ENCODE measurements around the gene CUL4A.

Gene CUL4A

DNA sequence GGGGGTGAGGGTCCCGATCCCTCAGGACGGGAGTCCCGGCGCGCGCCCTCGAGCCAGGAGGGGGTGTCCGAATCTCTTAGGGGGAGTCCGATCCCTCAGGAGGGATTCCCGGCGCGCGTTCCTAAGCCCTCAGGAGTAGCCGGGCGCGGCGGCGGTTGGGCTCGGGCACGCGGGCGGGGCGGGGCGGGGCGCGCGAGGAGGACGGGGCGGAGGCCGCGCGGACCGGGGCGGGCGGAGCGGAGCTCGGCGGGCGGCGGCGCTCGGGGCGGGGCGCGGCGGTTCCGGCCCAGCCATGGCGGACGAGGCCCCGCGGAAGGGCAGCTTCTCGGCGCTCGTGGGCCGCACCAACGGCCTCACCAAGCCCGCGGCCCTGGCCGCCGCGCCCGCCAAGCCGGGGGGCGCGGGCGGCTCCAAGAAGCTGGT is at the start of gene CUL4A:
Gene CUL4A (plus strand): TSS at position 278 of the 423 bp plus-strand sequence. CDS start 15 bp downstream, at position 293.
- Histone ChIP-seq H3K79me2 (ENCODE audit: insufficient read depth, low read length) (peaks cover 87% of the 10 kb centered on the region), H3K9me3 (ENCODE audit: insufficient read depth, low read length) (no peaks in the 10 kb centered on the region), H3K9ac (ENCODE audit: low read length) (peak within 1 kb of the TSS; percentile 92), H3K4me3 (ENCODE audit: insufficient read depth, low read length, poor library complexity, severe bottlenecking) (peak within 1 kb of the TSS; percentile 74), H3F3A (ENCODE audit: insufficient read depth) (peaks cover 10% of the 10 kb centered on the region), H3K27me3 (ENCODE audit: low read length) (no peaks in the 10 kb centered on the region), H2AFZ (ENCODE audit: low read depth, low read length, severe bottlenecking) (peak within 1 kb of the TSS; percentile 84), H3K36me3 (ENCODE audit: low read length) (peaks cover 6% of the 10 kb centered on the region; the same call in 1 of the 2 replicates), H3K27ac (ENCODE audit: low read depth, low read length) (peak within 1 kb of the TSS; percentile 89), H4K20me1 (ENCODE audit: low read depth, low read length) (peaks cover 15% of the 10 kb centered on the region; the same call in 1 of the 2 replicates), H3K4me2 (ENCODE audit: low read depth, low read length, poor library complexity, severe bottlenecking) (peak within 1 kb of the TSS; percentile 93), H3K9me2 (replicated peaks; ENCODE audit: insufficient read depth, low read length) (no peaks in the 10 kb centered on the region)
- no peak for TF ChIP-seq CTCF (IDR thresholded peaks at IDR 0.05; ENCODE audit: insufficient read depth, low read length, poor library complexity, severe bottlenecking)
- TF ChIP-seq EZH2phosphoT487 (conservative IDR thresholded peaks at IDR 0.05; ENCODE audit: low read length) = no peak

- H3K9ac ChIP-seq (ENCODE audit: low read length) = no peak overlapping the region
- H3F3A ChIP-seq (ENCODE audit: insufficient read depth) = no peaks in the 10 kb centered on the region
- no peaks in the 10 kb centered on the region for H4K20me1 ChIP-seq (ENCODE audit: low read depth, low read length)
- H2AFZ ChIP-seq (ENCODE audit: low read depth, low read length, severe bottlenecking) = no peak overlapping the region
- no peak overlapping the region for H3K27ac ChIP-seq (ENCODE audit: low read depth, low read length)
- H3K9me3 ChIP-seq (ENCODE audit: insufficient read depth, low read length) = no peaks in the 10 kb centered on the region
- H3K4me3 ChIP-seq (ENCODE audit: insufficient read depth, low read length, poor library complexity, severe bottlenecking) = no peak overlapping the region
- H3K79me2 ChIP-seq (ENCODE audit: insufficient read depth, low read length) = no peaks in the 10 kb centered on the region
- no peaks in the 10 kb centered on the region for H3K27me3 ChIP-seq (ENCODE audit: low read length)
- H3K9me2 ChIP-seq (replicated peaks; ENCODE audit: insufficient read depth, low read length) = no peaks in the 10 kb centered on the region
- no peak overlapping the region for H3K4me2 ChIP-seq (ENCODE audit: low read depth, low read length, poor library complexity, severe bottlenecking)
- no peaks in the 10 kb centered on the region for H3K36me3 ChIP-seq (ENCODE audit: low read length)
- no peak for TF ChIP-seq EZH2phosphoT487 (conservative IDR thresholded peaks at IDR 0.05; ENCODE audit: low read length)
- no peak for TF ChIP-seq CTCF (IDR thresholded peaks at IDR 0.05; ENCODE audit: insufficient read depth, low read length, poor library complexity, severe bottlenecking)
These were observed 49.7 kb upstream of the CUL4A start for GRCh38 chr13:113159701-113160100.

GRCh38 chr13:113160983-113161382 is 48.4 kb upstream of the CUL4A start:
- no peaks in the 10 kb centered on the region for H3K9me3 ChIP-seq (ENCODE audit: insufficient read depth, low read length)
- no peaks in the 10 kb centered on the region for H3K9me2 ChIP-seq (replicated peaks; ENCODE audit: insufficient read depth, low read length)
- H3K4me2 ChIP-seq (ENCODE audit: low read depth, low read length, poor library complexity, severe bottlenecking) = no peak overlapping the region
- no peaks in the 10 kb centered on the region for H3K79me2 ChIP-seq (ENCODE audit: insufficient read depth, low read length)
- no peak overlapping the region for H2AFZ ChIP-seq (ENCODE audit: low read depth, low read length, severe bottlenecking)
- no peaks in the 10 kb centered on the region for H3K36me3 ChIP-seq (ENCODE audit: low read length)
- H3K27me3 ChIP-seq (ENCODE audit: low read length) = no peaks in the 10 kb centered on the region
- no peaks in the 10 kb centered on the region for H4K20me1 ChIP-seq (ENCODE audit: low read depth, low read length)
- no peak overlapping the region for H3K9ac ChIP-seq (ENCODE audit: low read length)
- no peak overlapping the region for H3K27ac ChIP-seq (ENCODE audit: low read depth, low read length)
- no peak for TF ChIP-seq EZH2phosphoT487 (conservative IDR thresholded peaks at IDR 0.05; ENCODE audit: low read length)
- TF ChIP-seq CTCF (IDR thresholded peaks at IDR 0.05; ENCODE audit: insufficient read depth, low read length, poor library complexity, severe bottlenecking) = no peak
- H3F3A ChIP-seq (ENCODE audit: insufficient read depth) = peaks cover 3% of the 10 kb centered on the region; the same call in 1 of the 2 replicates
- no peak overlapping the region for H3K4me3 ChIP-seq (ENCODE audit: insufficient read depth, low read length, poor library complexity, severe bottlenecking)

All from SU-DHL-6 (cell line).